Retina (tissue), 1 donor: ENCODE results near the gene KIRREL3.

ENCODE experiments used
- DNase-seq: peaks from one replicate; pipeline ENCODE4 v3.0.0-alpha.2; 2016

Gene KIRREL3

GRCh38 chr11:126904520-126904919 is 96.0 kb downstream of the KIRREL3 start:
- no peak for DNase-seq

GRCh38 chr11:126901783-126902182 is 98.8 kb downstream of the KIRREL3 start:
- DNase-seq: no peak

- DNase-seq: no peak
These were observed 100.4 kb downstream of the KIRREL3 start for GRCh38 chr11:126899961-126900748.

GRCh38 chr11:126898802-126899201 is 101.8 kb downstream of the KIRREL3 start:
- DNase-seq: no peak

GRCh38 chr11:126897430-126897829 is 103.1 kb downstream of the KIRREL3 start:
- DNase-seq: no peak

GRCh38 chr11:126896025-126896424 is 104.5 kb downstream of the KIRREL3 start:
- no peak for DNase-seq

- DNase-seq: no peak
These were observed 106.8 kb downstream of the KIRREL3 start for GRCh38 chr11:126893796-126894195.

GRCh38 chr11:126892756-126893155 is 107.8 kb downstream of the KIRREL3 start:
- peak; percentile 44 for DNase-seq

- DNase-seq: peak; percentile 35
These were observed 108.9 kb downstream of the KIRREL3 start for GRCh38 chr11:126891556-126892217.

- DNase-seq: peak; percentile 42
These were observed 110.0 kb downstream of the KIRREL3 start for GRCh38 chr11:126890561-126890960.

GRCh38 chr11:126888115-126888712 is 112.4 kb downstream of the KIRREL3 start:
- DNase-seq: no peak

- peak; percentile 6 for DNase-seq
These were observed 113.9 kb downstream of the KIRREL3 start for GRCh38 chr11:126886636-126887035.

GRCh38 chr11:126886085-126886484 is 114.5 kb downstream of the KIRREL3 start:
- no peak for DNase-seq

- DNase-seq: no peak
These were observed 116.0 kb downstream of the KIRREL3 start for GRCh38 chr11:126884594-126884993.

- DNase-seq: no peak
These were observed 116.4 kb downstream of the KIRREL3 start for GRCh38 chr11:126884192-126884591.

GRCh38 chr11:126880872-126881271 is 119.7 kb downstream of the KIRREL3 start:
- DNase-seq: no peak

- DNase-seq: no peak
These were observed 121.1 kb downstream of the KIRREL3 start for GRCh38 chr11:126879516-126879915.

- peak; percentile 12 for DNase-seq
These were observed 121.6 kb downstream of the KIRREL3 start for GRCh38 chr11:126878913-126879482.

GRCh38 chr11:126874831-126875230 is 125.7 kb downstream of the KIRREL3 start:
- no peak for DNase-seq

- no peak for DNase-seq
These were observed 126.3 kb downstream of the KIRREL3 start for GRCh38 chr11:126874276-126874675.

- DNase-seq: no peak
These were observed 128.8 kb downstream of the KIRREL3 start for GRCh38 chr11:126871792-126872191.

GRCh38 chr11:126870021-126870420 is 130.5 kb downstream of the KIRREL3 start:
- no peak for DNase-seq

GRCh38 chr11:126868741-126869140 is 131.8 kb downstream of the KIRREL3 start:
- no peak for DNase-seq

- DNase-seq: no peak
These were observed 135.6 kb downstream of the KIRREL3 start for GRCh38 chr11:126864934-126865333.
